GM13977 (cell line): ENCODE measurements around the gene CDK6.

Source experiments
- DNase-seq: peaks from one replicate; pipeline ENCODE4 v3.0.0; 2012; ENCODE audit warnings: low spot score
- CTCF ChIP-seq: IDR thresholded peaks from 2 replicates; pipeline ENCODE4 v1.5.1; 2012; ENCODE audit warnings: mild to moderate bottlenecking, control low read depth; ENCODE audit not compliant: insufficient read depth; ENCODE audit errors: extremely low read depth, missing control alignments
- in situ Hi-C: fragments of 300-500 bp; cut with MboI; formaldehyde crosslinking; loops from one replicate; pipeline ENCODE4 v1.12.0; 2022; ENCODE audit warnings: low sequenced_read_pairs, low pct_unique_long_range_greater_than_20kb, mixed read lengths, inconsistent platforms; ENCODE audit not compliant: unreplicated experiment

Gene CDK6

GRCh38 chr7:92848441-92848840 is 12.1 kb upstream of the CDK6 start:
- TF ChIP-seq CTCF = no peak
- in situ Hi-C loops = loop anchor here (25.0 kb wide), 1 partner anchor 214 kb away; no protein-coding TSS in a partner anchor
- DNase-seq = no peak

GRCh38 chr7:92847305-92847704 is 10.9 kb upstream of the CDK6 start:
- no peak for TF ChIP-seq CTCF
- DNase-seq = no peak
- in situ Hi-C loops = loop anchor here (25.0 kb wide), 1 partner anchor 215 kb away; no protein-coding TSS in a partner anchor

- no peak for TF ChIP-seq CTCF
- in situ Hi-C loops = loop anchor here (25.0 kb wide), 1 partner anchor 217 kb away; no protein-coding TSS in a partner anchor
- DNase-seq = no peak
Measured at GRCh38 chr7:92845736-92846135, 9.4 kb upstream of the CDK6 start.

GRCh38 chr7:92843781-92844180 is 7.4 kb upstream of the CDK6 start:
- no peak for DNase-seq
- in situ Hi-C loops = loop anchor here (25.0 kb wide), 1 partner anchor 219 kb away; no protein-coding TSS in a partner anchor

GRCh38 chr7:92843034-92843760 is 6.8 kb upstream of the CDK6 start:
- TF ChIP-seq CTCF = no peak
- DNase-seq = no peak
- in situ Hi-C loops = loop anchor here (25.0 kb wide), 1 partner anchor 219 kb away; no protein-coding TSS in a partner anchor

More at GRCh38 chr7:92843781-92844180, 7.4 kb upstream of the CDK6 start:
- no peak for TF ChIP-seq CTCF

GRCh38 chr7:92841192-92841591 is 4.8 kb upstream of the CDK6 start:
- in situ Hi-C loops = loop anchor here (25.0 kb wide), 1 partner anchor 221 kb away; no protein-coding TSS in a partner anchor
- no peak for TF ChIP-seq CTCF
- no peak for DNase-seq
